Measurements from ENCODE around the gene MIOX.

- no peak for TF ChIP-seq CTCF (IDR thresholded peaks at IDR 0.05 in 4 of 5, conservative IDR thresholded peaks at IDR 0.05 in 1 of 5)
- TF ChIP-seq POLR2A (IDR thresholded peaks at IDR 0.05), result no peak
Observed at GRCh38 chr22:50524676-50525103, 38.0 kb downstream of the MIOX start.
